Measurements from ENCODE around the gene LRRC59. TPM values are rescaled to one million over a fixed set of nuclear protein-coding genes. Genes with fewer than 3 reads are reported as not detected.

The LRRC59 gene
- total RNA-seq = 113 and 116 TPM in 2 replicates

- peak; percentile 92 for DNase-seq (ENCODE audit: low spot score)
- intact Hi-C loops (cut with micrococcal nuclease) = loop anchor here (1.0 to 5.0 kb wide), 6 partner anchors 24 to 310 kb away; partner anchors contain the start of genes ACSF2, ANKRD40, RSAD1 and XYLT2
- Mint-ChIP-seq H3K4me3 (peak within 1 kb of the TSS; percentile 99), H3K27me3 (ENCODE audit: insufficient read depth) (no peaks in the 10 kb centered on the region), H3K36me3 (ENCODE audit: low read depth) (peaks cover 31% of the 10 kb centered on the region), H3K4me1 (ENCODE audit: low read depth) (peaks cover 31% of the 10 kb centered on the region), H3K27ac (peak within 1 kb of the TSS; percentile 96), H3K9me3 (peaks cover 4% of the 10 kb centered on the region)
These were observed at the start of gene LRRC59 for GRCh38 chr17:50397111-50397918. TSS of gene LRRC59 (minus strand) at chr17:50397523. CDS start at chr17:50397317, 206 bp downstream.

GRCh38 chr17:50445730-50446325 lies 48.5 kb upstream of the LRRC59 start:
- Mint-ChIP-seq H3K27ac (no peak overlapping the region), H3K27me3 (ENCODE audit: insufficient read depth) (no peaks in the 10 kb centered on the region), H3K9me3 (no peaks in the 10 kb centered on the region), H3K36me3 (ENCODE audit: low read depth) (no peaks in the 10 kb centered on the region), H3K4me3 (no peak overlapping the region), H3K4me1 (ENCODE audit: low read depth) (no peaks in the 10 kb centered on the region)
- no peak for DNase-seq (ENCODE audit: low spot score)
- intact Hi-C loops (cut with micrococcal nuclease) = no loop called here

GRCh38 chr17:50444841-50445715 lies 47.8 kb upstream of the LRRC59 start:
- Mint-ChIP-seq H3K4me3 (no peak overlapping the region), H3K36me3 (ENCODE audit: low read depth) (no peaks in the 10 kb centered on the region), H3K4me1 (ENCODE audit: low read depth) (no peaks in the 10 kb centered on the region), H3K27ac (no peak overlapping the region), H3K27me3 (ENCODE audit: insufficient read depth) (no peaks in the 10 kb centered on the region), H3K9me3 (no peaks in the 10 kb centered on the region)
- intact Hi-C loops (cut with micrococcal nuclease) = no loop called here
- DNase-seq (ENCODE audit: low spot score) = no peak

- H3K4me3 Mint-ChIP-seq = no peak overlapping the region
- H3K27ac Mint-ChIP-seq = no peak overlapping the region
- H3K36me3 Mint-ChIP-seq (ENCODE audit: low read depth) = no peaks in the 10 kb centered on the region
- no peak for DNase-seq (ENCODE audit: low spot score)
- intact Hi-C loops (cut with micrococcal nuclease) = no loop called here
- no peaks in the 10 kb centered on the region for H3K9me3 Mint-ChIP-seq
- no peaks in the 10 kb centered on the region for H3K4me1 Mint-ChIP-seq (ENCODE audit: low read depth)
- H3K27me3 Mint-ChIP-seq (ENCODE audit: insufficient read depth) = no peaks in the 10 kb centered on the region
These were observed 46.2 kb upstream of the LRRC59 start for GRCh38 chr17:50443505-50443974.

GRCh38 chr17:50440838-50441829 lies 43.8 kb upstream of the LRRC59 start:
- Mint-ChIP-seq H3K27ac (no peak overlapping the region), H3K9me3 (no peaks in the 10 kb centered on the region), H3K4me3 (no peak overlapping the region), H3K27me3 (ENCODE audit: insufficient read depth) (no peaks in the 10 kb centered on the region), H3K36me3 (ENCODE audit: low read depth) (no peaks in the 10 kb centered on the region), H3K4me1 (ENCODE audit: low read depth) (no peaks in the 10 kb centered on the region)
- intact Hi-C loops (cut with micrococcal nuclease) = no loop called here
- DNase-seq (ENCODE audit: low spot score) = no peak

GRCh38 chr17:50440172-50440837 lies 43.0 kb upstream of the LRRC59 start:
- intact Hi-C loops (cut with micrococcal nuclease) = no loop called here
- Mint-ChIP-seq H3K4me3 (no peak overlapping the region), H3K36me3 (ENCODE audit: low read depth) (no peaks in the 10 kb centered on the region), H3K4me1 (ENCODE audit: low read depth) (no peaks in the 10 kb centered on the region), H3K27ac (no peak overlapping the region), H3K27me3 (ENCODE audit: insufficient read depth) (no peaks in the 10 kb centered on the region), H3K9me3 (no peaks in the 10 kb centered on the region)
- DNase-seq (ENCODE audit: low spot score) = no peak

- Mint-ChIP-seq H3K27ac (no peak overlapping the region), H3K9me3 (no peaks in the 10 kb centered on the region)
These were observed 41.7 kb upstream of the LRRC59 start for GRCh38 chr17:50439008-50439407.

GRCh38 chr17:50437409-50437808 lies 40.1 kb upstream of the LRRC59 start:
- intact Hi-C loops (cut with micrococcal nuclease) = no loop called here
- Mint-ChIP-seq H3K27me3 (ENCODE audit: insufficient read depth) (no peaks in the 10 kb centered on the region), H3K4me1 (ENCODE audit: low read depth) (no peaks in the 10 kb centered on the region), H3K36me3 (ENCODE audit: low read depth) (peaks cover 1% of the 10 kb centered on the region), H3K4me3 (no peak overlapping the region), H3K9me3 (no peaks in the 10 kb centered on the region), H3K27ac (no peak overlapping the region)
- no peak for DNase-seq (ENCODE audit: low spot score)

More at GRCh38 chr17:50439008-50439407, 41.7 kb upstream of the LRRC59 start:
- H3K4me3 Mint-ChIP-seq = no peak overlapping the region
- intact Hi-C loops (cut with micrococcal nuclease) = no loop called here
- no peaks in the 10 kb centered on the region for H3K4me1 Mint-ChIP-seq (ENCODE audit: low read depth)
- H3K27me3 Mint-ChIP-seq (ENCODE audit: insufficient read depth) = no peaks in the 10 kb centered on the region
- peaks cover 1% of the 10 kb centered on the region for H3K36me3 Mint-ChIP-seq (ENCODE audit: low read depth)
- no peak for DNase-seq (ENCODE audit: low spot score)

GRCh38 chr17:50432125-50432762 lies 34.9 kb upstream of the LRRC59 start:
- intact Hi-C loops (cut with micrococcal nuclease) = no loop called here
- no peak for DNase-seq (ENCODE audit: low spot score)

GRCh38 chr17:50430821-50431618 lies 33.7 kb upstream of the LRRC59 start:
- Mint-ChIP-seq H3K4me1 (ENCODE audit: low read depth) (peaks cover 15% of the 10 kb centered on the region), H3K27ac (no peak overlapping the region), H3K27me3 (ENCODE audit: insufficient read depth) (no peaks in the 10 kb centered on the region), H3K9me3 (no peaks in the 10 kb centered on the region), H3K4me3 (no peak overlapping the region), H3K36me3 (ENCODE audit: low read depth) (peaks cover 1% of the 10 kb centered on the region)
- intact Hi-C loops (cut with micrococcal nuclease) = no loop called here
- DNase-seq (ENCODE audit: low spot score) = no peak

More at GRCh38 chr17:50432125-50432762, 34.9 kb upstream of the LRRC59 start:
- Mint-ChIP-seq H3K36me3 (ENCODE audit: low read depth) (peaks cover 1% of the 10 kb centered on the region), H3K27me3 (ENCODE audit: insufficient read depth) (no peaks in the 10 kb centered on the region), H3K4me3 (no peak overlapping the region), H3K27ac (no peak overlapping the region), H3K9me3 (no peaks in the 10 kb centered on the region), H3K4me1 (ENCODE audit: low read depth) (peaks cover 8% of the 10 kb centered on the region)

Data from activated T-helper 1 cell treated with anti-CD3 and anti-CD28 coated beads, Interleukin-12 subunit alpha, Interleukin-12 subunit beta, Interleukin-2, Interleukin-4 antibody, amounts not matched to agents 30 ng/mL and 10 ng/mL and 1 ng/mL, durations not matched to agents 14 hours and 24 hours and 36 hours (primary cell).